Measurements from ENCODE around the gene KRT17. TPM values are rescaled to one million over a fixed set of nuclear protein-coding genes. Genes with fewer than 3 reads are reported as not detected.

The KRT17 gene
- total and polyA plus RNA-seq, 8 donors: 0.42 to 28.4 (median 2.0) TPM

GRCh38 chr17:41602524-41602923 is 21.9 kb downstream of the KRT17 start:
- no peak overlapping the region for H3K4me3 ChIP-seq
- TF ChIP-seq CTCF (IDR thresholded peaks at IDR 0.05): no peak
- no peaks in the 10 kb centered on the region for H3K4me1 ChIP-seq
- no peak for ATAC-seq
- no peaks in the 10 kb centered on the region for H3K36me3 ChIP-seq
- H3K27me3 ChIP-seq: peaks cover 0 to 4% (median 0%) of the 10 kb centered on the region in 4 donors
- no peak for FAIRE-seq
- no peaks in the 10 kb centered on the region for H3K9me3 ChIP-seq
- no peak overlapping the region for H3K27ac ChIP-seq
- 49 to 68% methylated on average over 2 of the region's 2 CpGs for WGBS, 2 donors
- no peak for DNase-seq
- intact Hi-C loops (cut with DNase I): no loop called here

DNA sequence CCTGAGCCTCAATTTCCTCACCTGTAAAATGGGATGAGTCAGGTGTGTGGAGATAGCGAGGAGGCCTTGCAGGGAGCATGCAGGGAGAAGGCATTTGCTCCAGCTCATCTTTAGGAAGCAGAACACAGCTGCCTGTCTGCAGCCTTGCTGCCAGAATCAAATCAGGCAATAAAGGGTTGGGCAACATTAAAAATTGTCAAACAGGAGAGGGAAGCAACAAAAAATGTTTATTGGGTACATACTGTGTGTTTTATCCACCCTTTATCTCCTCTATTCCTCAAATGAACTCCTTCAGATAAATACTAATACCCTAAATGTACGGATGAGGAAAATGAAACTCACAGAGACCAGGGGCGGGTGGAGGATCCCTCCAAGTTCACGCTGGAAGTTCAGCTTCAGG is 24.1 kb downstream of the KRT17 start:
- ATAC-seq: no peak

DNA sequence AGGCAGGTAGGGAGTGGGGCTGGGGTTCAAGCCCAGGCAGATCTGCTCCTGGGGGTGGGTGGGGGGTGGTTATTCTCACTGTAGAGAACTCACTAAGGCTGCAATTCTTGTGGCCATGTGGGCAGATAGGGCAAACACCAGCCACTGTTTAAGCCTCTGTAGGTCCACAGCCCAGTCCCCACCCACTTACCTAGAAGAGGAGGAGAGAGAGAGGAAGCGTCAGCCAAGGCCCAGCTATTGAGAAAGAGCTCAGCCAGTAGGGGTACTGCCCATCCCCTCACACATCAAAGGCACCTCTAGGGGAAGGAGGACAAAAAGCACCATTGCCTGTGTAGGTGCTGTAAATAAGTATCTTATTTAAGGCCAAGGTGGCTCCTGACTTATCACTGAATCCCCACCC is 24.7 kb downstream of the KRT17 start:
- no peak overlapping the region for H3K4me3 ChIP-seq
- H3K27me3 ChIP-seq: peaks cover 0 to 4% (median 0%) of the 10 kb centered on the region in 4 donors
- DNase-seq: no peak
- FAIRE-seq: no peak
- intact Hi-C loops (cut with DNase I): no loop called here
- no peaks in the 10 kb centered on the region for H3K36me3 ChIP-seq
- 58 to 78% methylated on average over 1 of the region's 1 CpG for WGBS, 2 donors
- no peak for ATAC-seq
- H3K4me1 ChIP-seq: no peaks in the 10 kb centered on the region
- H3K9me3 ChIP-seq: no peaks in the 10 kb centered on the region
- no peak for TF ChIP-seq CTCF (IDR thresholded peaks at IDR 0.05)
- no peak overlapping the region for H3K27ac ChIP-seq

More for the DNA sequence above, 24.1 kb downstream of the KRT17 start:
- H3K27ac ChIP-seq: no peak overlapping the region
- H3K27me3 ChIP-seq: peaks cover 0 to 4% (median 0%) of the 10 kb centered on the region in 4 donors
- intact Hi-C loops (cut with DNase I): no loop called here
- no peak overlapping the region for H3K4me3 ChIP-seq
- FAIRE-seq: no peak
- H3K9me3 ChIP-seq: no peaks in the 10 kb centered on the region
- H3K36me3 ChIP-seq: no peaks in the 10 kb centered on the region
- no peak for TF ChIP-seq CTCF (IDR thresholded peaks at IDR 0.05)
- DNase-seq: no peak
- no peaks in the 10 kb centered on the region for H3K4me1 ChIP-seq
- WGBS, 2 donors: 67 to 75% methylated on average over 4 of the region's 4 CpGs

- Histone ChIP-seq H3K36me3 (no peaks in the 10 kb centered on the region), H3K4me1 (no peaks in the 10 kb centered on the region), H3K9me3 (no peaks in the 10 kb centered on the region), H3K27me3 (no peaks in the 10 kb centered on the region), H3K4me3 (no peak overlapping the region), H3K27ac (no peak overlapping the region)
- TF ChIP-seq CTCF (IDR thresholded peaks at IDR 0.05): no peak
- DNase-seq: no peak
- no peak for FAIRE-seq
- intact Hi-C loops (cut with DNase I): no loop called here
- ATAC-seq: no peak
- 55 to 60% methylated on average over 8 of the region's 8 CpGs for WGBS, 2 donors
These were observed 28.8 kb downstream of the KRT17 start for GRCh38 chr17:41595585-41595984.

GRCh38 chr17:41594363-41594915 is 29.9 kb downstream of the KRT17 start:
- DNase-seq (no peak), ATAC-seq (no peak), FAIRE-seq (no peak)
- Histone ChIP-seq H3K4me3 (no peak overlapping the region), H3K4me1 (no peaks in the 10 kb centered on the region), H3K36me3 (no peaks in the 10 kb centered on the region), H3K27ac (no peak overlapping the region), H3K9me3 (no peaks in the 10 kb centered on the region), H3K27me3 (no peaks in the 10 kb centered on the region)
- 20 to 74% methylated on average over 3 of the region's 3 CpGs for WGBS, 2 donors
- intact Hi-C loops (cut with DNase I): no loop called here
- no peak for TF ChIP-seq CTCF (IDR thresholded peaks at IDR 0.05)
